Measurements from ENCODE around the gene EPYC. TPM values are rescaled to one million over a fixed set of nuclear protein-coding genes. Genes with fewer than 3 reads are reported as not detected.

Gene EPYC
- total RNA-seq, 4 donors from 2014 or later, result not detected

- intact Hi-C loops (cut with DNase I), result loop anchor here (10.0 kb wide), 1 partner anchor 378 kb away; no protein-coding TSS in a partner anchor
- Histone ChIP-seq H3K36me3 (no peaks in the 10 kb centered on the region), H3K27ac (peak overlapping the region in 1 of 4 donors; percentile 36), H3K9me3 (no peaks in the 10 kb centered on the region), H3K27me3 (no peaks in the 10 kb centered on the region), H3K4me3 (no peak overlapping the region), H3K4me1 (no peaks in the 10 kb centered on the region)
- WGBS, 2 donors, result 75 to 83% methylated on average over 1 of the region's 1 CpG
- DNase-seq, result no peak
- TF ChIP-seq CTCF (IDR thresholded peaks at IDR 0.05) (no peak), POLR2A (IDR thresholded peaks at IDR 0.05) (no peak)
Observed at GRCh38 chr12:90977224-90977623, 27.5 kb downstream of the EPYC start.

- no peak for TF ChIP-seq CTCF (IDR thresholded peaks at IDR 0.05)
- TF ChIP-seq POLR2A (IDR thresholded peaks at IDR 0.05), result no peak
- no peaks in the 10 kb centered on the region for H3K36me3 ChIP-seq
- no peak overlapping the region for H3K27ac ChIP-seq
- DNase-seq, result no peak
- intact Hi-C loops (cut with DNase I), result loop anchor here (10.0 kb wide), 1 partner anchor 381 kb away; no protein-coding TSS in a partner anchor
- H3K27me3 ChIP-seq, result no peaks in the 10 kb centered on the region
- no peak overlapping the region for H3K4me3 ChIP-seq
- no peaks in the 10 kb centered on the region for H3K4me1 ChIP-seq
- no peaks in the 10 kb centered on the region for H3K9me3 ChIP-seq
Observed at GRCh38 chr12:90974286-90974685, 30.5 kb downstream of the EPYC start.

- Histone ChIP-seq H3K36me3 (no peaks in the 10 kb centered on the region), H3K27me3 (no peaks in the 10 kb centered on the region), H3K27ac (no peak overlapping the region), H3K9me3 (no peaks in the 10 kb centered on the region), H3K4me3 (no peak overlapping the region), H3K4me1 (no peaks in the 10 kb centered on the region)
- no peak for TF ChIP-seq CTCF (IDR thresholded peaks at IDR 0.05)
- no peak for DNase-seq
- intact Hi-C loops (cut with DNase I), result loop anchor here (10.0 kb wide), 1 partner anchor 383 kb away; no protein-coding TSS in a partner anchor
Observed at GRCh38 chr12:90972226-90972625, 32.5 kb downstream of the EPYC start.

GRCh38 chr12:90970911-90971310 lies 33.9 kb downstream of the EPYC start:
- TF ChIP-seq POLR2A (IDR thresholded peaks at IDR 0.05), result no peak
- TF ChIP-seq CTCF (IDR thresholded peaks at IDR 0.05), result no peak
- H3K4me1 ChIP-seq, result no peaks in the 10 kb centered on the region
- H3K4me3 ChIP-seq, result no peak overlapping the region
- H3K9me3 ChIP-seq, result no peaks in the 10 kb centered on the region
- intact Hi-C loops (cut with DNase I), result loop anchor here (10.0 kb wide), 1 partner anchor 384 kb away; no protein-coding TSS in a partner anchor
- DNase-seq, result no peak
- no peak overlapping the region for H3K27ac ChIP-seq
- no peaks in the 10 kb centered on the region for H3K36me3 ChIP-seq
- H3K27me3 ChIP-seq, result no peaks in the 10 kb centered on the region

GRCh38 chr12:90970471-90970870 lies 34.3 kb downstream of the EPYC start:
- Histone ChIP-seq H3K9me3 (no peaks in the 10 kb centered on the region), H3K4me3 (no peak overlapping the region), H3K36me3 (no peaks in the 10 kb centered on the region), H3K27ac (no peak overlapping the region), H3K27me3 (no peaks in the 10 kb centered on the region), H3K4me1 (no peaks in the 10 kb centered on the region)
- TF ChIP-seq CTCF (IDR thresholded peaks at IDR 0.05) (no peak), POLR2A (IDR thresholded peaks at IDR 0.05) (no peak)
- intact Hi-C loops (cut with DNase I), result loop anchor here (10.0 kb wide), 1 partner anchor 384 kb away; no protein-coding TSS in a partner anchor
- no peak for DNase-seq
